Activated gamma-delta T cell treated with Interleukin-2 at 50 U/mL for 16 hours (primary cell): Measurements from ENCODE around the gene CCL4L2.
"Not testable (repeated sequence)": the region's sequence is repeated elsewhere in the genome, so short reads cannot be mapped to it uniquely, and the experiment has no call there.

Experiments
- DNase-seq: peaks from one replicate; pipeline ENCODE4 v3.0.0-alpha.2; 2020

The CCL4L2 gene

DNA sequence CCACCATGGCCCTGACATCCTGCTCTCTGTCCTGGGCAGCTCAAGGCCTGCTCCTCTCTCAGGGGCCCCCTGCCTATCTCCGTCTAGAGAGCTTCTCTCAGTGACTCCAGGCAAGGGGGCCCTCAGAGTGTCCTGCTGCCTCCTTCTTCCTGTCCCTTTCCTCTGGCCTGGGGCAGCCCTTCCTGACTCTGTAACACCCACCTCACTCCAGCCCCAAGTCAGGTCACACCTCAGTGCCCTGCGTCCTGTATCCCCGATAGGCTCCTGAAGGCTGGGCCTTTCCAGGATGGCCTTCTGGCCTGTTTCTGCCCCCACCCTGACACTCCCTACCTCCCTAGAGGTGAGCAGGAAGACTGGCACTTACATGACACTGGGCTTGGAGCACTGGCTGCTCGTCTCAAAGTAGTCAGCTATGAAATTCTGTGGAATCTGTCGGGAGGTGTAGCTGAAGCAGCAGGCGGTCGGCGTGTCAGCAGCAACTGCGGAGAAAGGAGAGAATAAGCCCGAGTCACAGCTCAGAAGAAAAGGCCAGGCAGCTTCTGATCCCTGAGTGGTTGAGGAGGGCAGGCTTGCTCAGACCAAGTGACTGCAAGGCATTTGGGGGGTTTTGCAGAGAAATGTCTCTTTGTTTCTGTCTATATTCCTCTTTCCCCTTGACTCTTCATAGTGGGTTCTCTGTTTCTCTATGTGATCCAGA is 15.3 kb upstream of the CCL4L2 start:
- DNase-seq: no peak

DNA sequence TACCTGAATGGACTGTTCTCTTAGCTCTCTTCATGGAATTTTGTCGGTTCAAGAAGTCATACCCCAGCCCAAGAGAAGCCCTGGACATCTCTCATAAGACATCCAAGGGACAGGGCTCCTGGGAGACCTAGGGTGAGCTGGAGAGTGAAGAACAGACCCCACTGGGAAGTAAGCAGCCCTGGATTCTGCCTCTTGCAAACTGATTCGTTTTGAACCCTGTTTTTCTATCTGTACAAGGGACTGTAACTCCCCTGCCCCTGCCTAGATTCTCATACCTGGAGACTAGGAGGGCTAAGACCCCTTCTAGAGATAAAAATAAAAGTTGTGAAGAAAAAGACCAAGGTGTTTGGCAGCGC is 14.8 kb upstream of the CCL4L2 start:
- DNase-seq: no peak

DNA sequence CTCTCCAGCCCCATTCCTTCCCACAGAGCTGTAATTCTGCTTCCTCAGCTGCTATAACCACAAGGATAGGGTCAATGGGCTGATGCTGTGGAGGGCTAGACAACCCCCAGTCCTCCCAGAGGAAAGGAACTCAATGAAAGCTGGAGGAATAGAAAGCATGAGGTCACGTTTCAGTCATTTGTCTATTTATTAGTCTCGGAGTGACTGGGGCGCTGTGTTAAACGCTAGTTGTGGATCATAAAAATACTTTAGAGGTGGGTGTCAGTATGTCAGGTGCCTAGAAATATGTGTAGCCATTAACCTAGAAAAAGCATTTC is 13.5 kb upstream of the CCL4L2 start:
- DNase-seq: no peak

DNA sequence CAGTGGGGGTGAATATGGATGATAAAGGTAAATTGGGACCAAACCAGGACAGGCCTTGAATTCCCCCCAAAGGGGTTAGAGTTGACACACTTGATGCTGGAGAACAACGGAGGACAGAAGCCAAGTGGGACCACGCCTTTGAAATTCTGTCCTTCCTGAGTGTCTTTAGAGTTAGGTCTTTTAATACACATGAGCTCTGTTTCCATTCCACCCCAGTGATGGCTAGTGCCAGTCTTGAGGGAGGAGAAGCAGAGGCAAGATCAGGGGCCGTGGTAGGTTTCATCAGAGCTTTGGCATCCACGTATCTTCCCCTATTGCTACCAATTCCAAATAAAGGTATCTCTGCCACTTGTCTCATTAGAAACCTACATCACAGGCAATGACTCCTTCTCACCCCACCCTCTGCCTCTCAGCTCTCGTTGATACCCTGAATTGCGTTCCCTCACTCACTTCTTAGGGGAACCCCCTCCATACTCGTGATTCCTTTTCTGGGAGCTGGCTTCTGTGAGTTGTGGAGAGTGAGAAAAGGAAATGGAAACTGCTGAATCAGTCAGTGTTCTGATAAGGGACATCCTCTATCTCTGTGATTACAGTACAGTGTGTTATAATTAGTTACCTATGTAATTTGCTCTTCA is 11.9 kb upstream of the CCL4L2 start:
- DNase-seq: no peak

DNA sequence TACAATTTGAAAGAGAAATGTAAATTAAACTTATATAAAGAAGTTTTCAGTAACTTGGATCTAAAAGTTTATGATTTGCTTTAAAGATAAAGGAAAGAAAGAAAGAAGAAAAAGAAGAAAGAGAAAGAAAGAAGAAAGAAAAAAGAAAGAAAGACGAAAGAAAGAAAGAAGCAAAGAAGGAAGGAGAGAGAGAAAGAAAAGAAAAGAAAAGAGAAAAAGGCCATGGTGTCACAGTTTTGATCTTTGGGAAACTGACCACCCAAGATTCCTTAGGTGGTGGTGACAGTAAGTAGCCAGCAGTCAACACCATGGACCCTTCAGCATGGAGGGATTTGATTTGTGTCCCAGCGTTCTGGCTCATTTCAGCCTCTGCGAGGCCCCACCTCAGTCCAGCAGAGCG is 9.8 kb upstream of the CCL4L2 start:
- not testable (repeated sequence) for DNase-seq

DNA sequence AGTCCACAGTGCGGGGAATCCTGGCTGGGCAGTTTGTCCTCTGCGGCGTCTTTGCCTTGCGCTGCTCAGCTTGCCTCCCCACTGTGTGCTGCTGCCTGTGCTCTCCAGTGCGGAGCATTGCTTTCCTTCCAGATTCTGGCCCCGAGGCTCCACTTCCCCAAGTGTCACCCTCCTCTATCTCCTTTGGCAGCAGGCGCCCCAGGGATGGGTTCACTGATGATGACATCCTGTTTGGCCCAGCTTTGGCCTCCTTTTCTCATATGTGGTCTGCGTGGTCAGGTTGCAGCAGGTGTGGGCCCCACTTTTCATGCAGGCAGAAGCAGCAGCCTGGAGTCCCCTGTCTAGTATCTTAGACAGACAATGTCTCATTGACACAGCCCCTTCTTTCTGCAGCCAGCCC is 9.4 kb upstream of the CCL4L2 start:
- not testable (repeated sequence) for DNase-seq

DNA sequence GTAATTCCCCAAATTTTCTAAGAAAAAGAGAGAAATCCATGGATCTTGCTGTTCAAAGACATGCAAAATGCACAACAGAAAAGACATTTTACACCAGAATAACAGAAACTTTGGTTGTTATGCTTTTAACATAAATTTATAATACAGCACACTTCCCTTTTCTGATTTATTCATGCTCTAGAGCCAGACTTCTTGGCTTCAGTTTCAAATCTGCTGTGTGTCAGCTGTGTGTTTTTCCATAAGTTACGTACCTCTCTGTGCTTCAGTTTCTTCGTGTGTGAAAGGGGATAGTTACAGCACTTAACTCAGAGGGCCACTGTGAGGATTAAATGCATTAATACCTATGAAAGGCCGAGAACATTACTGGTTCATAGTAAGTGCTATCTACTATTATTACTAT is 7.5 kb upstream of the CCL4L2 start:
- no peak for DNase-seq

DNA sequence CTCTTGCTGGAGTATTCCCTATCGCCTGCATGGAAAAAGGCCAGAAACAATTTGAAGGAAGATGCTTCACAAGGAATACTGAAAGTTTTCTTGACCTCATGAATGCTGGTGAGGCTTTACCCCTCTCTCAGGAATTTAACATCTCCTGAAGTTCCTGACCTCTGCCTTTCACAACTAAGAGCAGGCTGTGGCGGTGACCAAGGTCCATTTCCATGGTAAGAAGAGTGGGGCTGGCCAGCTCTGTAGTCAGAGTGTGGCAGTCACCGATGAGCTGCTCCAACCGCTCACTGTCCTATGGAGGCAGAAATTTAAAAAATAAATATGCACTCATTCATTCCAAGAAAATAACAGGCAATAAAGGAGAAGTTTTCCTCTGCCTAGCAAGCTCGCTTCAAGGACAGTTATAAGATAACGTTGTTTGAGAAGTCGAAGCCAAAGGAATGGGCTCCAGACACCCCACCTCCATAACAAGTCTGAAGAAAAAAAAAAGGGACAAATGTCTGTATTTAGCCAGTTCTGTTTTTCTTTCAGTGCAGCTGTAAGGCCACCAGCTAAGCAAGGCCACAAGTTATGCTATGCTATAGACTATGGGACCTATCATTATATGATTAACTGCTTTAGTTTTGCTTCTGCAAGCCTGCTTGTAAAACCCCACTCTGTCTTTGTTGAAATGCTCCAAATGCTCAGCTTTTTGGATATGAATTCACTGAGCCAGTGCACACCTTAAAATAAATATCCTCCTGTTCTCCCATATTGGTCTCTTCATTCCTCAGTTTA is 6.0 kb upstream of the CCL4L2 start:
- no peak for DNase-seq

DNA sequence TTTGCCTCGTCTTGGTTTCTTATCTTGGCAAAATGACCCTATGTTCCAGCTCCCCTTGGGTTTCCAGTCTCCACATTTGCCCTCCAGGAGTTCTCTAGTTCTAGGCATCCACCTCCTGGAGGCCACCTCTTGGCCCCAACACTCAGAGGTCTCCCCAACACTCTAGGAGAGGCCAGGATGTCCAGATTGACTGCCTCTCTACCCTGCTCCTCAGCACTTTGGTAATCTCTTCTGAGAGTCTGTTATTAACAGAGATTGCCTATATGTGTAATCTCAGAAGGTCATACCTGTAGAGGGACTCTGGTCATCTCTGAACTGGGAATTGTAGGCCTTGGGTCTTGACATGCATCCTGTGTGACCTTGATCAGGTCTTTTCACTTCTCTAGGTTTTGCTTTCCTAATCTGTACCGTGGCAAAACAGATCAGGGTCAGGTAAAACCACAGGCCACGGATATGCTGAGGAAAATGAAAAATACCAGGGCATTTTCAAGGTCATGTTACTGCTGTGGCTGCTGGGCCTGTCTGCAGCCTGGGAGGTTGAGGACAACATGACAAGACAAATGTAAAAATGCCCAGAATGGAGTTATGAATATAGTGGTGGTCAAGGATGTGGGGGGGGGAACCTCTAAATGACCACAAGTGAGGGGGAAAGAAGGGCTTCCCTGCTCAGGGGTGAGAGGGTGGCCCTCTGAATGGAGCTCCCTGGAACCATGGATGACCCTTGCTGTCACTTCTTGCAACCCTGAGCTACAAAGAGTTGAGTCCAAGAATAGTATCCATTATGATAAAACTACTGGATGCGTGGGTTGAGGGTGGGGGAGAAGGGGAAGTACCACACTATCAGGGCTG is 5.0 kb upstream of the CCL4L2 start:
- no peak for DNase-seq

DNA sequence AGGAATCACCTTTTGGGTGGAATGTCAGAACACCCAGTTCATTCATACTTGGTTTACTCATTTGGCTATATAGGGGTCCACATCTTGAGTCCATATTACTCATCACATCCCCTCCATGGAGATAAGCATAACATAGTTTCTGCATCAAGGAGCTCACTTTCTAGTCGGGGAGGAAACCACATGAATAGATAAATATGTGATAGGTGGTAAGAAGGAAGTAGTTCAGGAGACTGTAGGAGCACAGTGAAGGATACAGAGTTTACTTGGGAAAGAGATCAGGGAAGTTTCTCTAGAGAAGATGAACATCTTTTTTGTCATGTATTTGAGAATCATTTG is 4.4 kb upstream of the CCL4L2 start:
- not testable (repeated sequence) for DNase-seq

DNA sequence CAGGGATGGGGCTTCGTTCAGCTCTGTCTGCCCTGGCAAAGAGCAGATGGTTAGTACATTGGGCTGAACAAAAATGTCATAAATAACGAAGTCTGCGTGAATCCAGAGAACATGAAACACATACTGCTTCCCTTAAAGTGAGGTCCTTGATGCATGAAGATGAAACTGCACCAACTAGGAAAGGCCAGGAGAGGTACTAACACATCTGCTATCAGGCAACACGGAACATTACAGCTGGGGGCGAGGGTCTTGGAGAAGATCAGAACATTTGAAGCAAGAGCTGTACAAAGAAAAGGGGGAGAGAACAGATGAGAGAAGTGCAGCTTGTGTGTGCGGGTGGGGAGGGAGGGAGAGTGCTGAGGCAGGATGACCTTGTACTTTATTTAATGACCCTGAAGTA is 3.5 kb upstream of the CCL4L2 start:
- DNase-seq: not testable (repeated sequence)

DNA sequence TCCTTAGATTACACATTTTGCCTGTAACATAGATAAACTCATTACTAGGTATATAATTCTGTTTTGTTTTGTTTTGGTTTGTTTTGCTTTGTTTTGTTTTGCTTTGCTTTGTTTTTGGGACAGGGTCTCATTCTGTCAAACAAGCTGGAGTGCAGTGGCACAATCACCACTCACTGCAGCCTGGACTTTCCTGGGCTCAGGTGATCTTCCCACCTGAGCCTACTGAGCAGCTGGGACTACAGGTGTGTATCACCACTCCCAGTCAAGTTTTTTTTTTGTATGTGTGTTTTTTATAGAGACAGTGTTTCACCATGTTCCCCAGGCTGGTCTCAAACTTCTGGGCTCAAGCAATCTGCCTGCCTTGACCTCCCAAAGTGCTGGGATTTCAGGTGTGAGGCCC is 1.3 kb upstream of the CCL4L2 start:
- no peak for DNase-seq

DNA sequence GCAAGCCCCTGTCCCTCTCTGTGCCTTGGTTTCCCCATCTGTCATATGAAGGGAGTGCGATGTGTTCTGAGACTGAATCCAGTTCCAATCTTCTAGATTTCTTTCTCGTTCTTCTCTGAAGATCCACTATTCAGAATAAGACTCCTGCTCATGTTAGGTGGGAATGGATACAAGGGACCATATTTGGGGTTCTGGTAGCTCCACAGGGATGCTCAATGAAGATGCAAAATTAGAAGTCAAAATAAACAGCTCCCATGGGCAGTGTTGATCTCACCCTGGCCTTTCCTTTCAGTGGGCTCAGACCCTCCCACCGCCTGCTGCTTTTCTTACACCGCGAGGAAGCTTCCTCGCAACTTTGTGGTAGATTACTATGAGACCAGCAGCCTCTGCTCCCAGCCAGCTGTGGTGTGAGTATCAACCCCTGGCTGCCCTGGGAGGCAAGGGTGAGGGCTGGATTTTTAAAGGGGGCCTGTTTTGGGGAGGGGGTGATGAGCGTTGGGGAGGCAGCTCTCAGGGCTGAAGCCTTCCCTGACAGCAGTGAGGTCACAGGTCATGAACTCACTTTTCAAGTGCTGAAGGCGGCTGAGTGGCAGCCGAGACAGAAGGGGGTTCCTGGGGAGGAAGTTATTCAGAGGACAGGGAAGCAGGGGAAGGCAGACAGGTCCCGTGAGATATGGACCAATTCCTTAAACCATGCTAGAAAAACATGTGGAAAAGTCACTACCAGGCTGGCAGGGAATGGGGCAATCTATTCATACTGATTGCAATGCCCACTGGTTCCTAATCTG is 815 bp downstream of the CCL4L2 start:
- not testable (repeated sequence) for DNase-seq

DNA sequence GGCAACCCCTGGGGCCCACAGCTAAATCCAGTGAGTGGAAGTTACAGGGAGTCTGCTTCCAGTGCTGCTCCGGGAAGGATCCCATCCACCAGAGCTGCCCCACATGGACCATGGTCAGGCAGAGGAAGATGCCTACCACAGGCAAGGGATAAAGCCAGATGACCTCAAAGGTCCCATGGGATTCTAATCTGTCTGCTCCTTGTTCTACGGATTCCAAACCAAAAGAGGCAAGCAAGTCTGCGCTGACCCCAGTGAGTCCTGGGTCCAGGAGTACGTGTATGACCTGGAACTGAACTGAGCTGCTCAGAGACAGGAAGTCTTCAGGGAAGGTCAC is 1.4 kb downstream of the CCL4L2 start:
- DNase-seq: no peak

DNA sequence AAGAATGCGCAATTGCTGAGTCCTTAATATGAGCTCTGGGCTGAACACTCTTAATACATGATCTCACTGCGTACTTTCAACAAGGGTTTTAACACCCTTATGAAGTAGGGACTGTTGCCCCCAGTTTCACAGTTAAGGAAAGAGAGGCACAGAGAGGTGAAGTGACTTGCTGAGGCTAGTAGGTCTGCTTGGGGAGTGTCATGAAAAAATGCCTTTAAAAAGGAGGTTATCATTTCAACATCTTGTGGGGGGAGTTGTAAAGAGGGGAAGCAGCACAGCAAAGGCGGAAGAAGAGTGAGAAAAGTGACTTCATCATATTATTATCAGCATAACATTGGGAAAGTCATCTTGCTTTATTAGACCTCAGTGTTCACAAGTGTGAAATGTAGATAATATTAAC is 2.1 kb downstream of the CCL4L2 start:
- no peak for DNase-seq

DNA sequence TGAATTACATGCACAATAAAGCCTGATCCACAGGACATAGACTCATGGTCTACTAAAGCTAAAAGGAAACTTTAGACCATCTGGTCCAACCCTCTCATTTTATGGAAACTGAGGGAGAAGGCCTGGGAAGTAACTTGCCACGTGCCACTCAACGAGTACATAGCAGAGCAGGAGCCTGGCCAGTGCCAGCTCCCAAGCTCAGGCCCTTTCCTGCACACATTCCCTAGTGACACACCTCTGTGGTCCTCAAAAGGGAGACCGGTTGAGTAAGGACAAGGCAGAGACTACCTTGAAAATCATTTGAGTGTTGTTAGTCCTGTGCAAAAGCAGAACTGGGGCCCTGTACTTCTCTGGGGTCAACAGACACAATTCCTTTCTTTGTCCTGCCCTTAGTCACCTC is 2.8 kb downstream of the CCL4L2 start:
- no peak for DNase-seq

DNA sequence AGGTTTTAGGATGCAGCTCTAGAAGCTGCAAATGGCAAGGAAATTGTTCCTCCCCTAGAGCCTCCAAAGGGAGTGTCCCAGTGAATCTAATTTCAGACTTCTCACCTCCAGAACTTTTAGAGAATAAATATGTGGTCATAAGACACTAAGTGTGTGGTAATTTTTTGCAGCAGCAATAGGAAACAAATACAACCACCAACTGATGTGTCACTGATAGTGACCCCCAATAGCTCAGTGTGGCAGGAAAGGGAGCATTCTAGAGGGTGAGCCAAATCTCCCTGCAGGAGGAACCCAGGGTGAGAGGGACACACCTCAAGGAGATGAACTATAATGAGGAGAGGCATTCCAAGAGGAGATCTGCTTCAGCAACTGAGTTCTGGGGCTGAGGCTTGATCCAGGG is 4.1 kb downstream of the CCL4L2 start:
- no peak for DNase-seq

DNA sequence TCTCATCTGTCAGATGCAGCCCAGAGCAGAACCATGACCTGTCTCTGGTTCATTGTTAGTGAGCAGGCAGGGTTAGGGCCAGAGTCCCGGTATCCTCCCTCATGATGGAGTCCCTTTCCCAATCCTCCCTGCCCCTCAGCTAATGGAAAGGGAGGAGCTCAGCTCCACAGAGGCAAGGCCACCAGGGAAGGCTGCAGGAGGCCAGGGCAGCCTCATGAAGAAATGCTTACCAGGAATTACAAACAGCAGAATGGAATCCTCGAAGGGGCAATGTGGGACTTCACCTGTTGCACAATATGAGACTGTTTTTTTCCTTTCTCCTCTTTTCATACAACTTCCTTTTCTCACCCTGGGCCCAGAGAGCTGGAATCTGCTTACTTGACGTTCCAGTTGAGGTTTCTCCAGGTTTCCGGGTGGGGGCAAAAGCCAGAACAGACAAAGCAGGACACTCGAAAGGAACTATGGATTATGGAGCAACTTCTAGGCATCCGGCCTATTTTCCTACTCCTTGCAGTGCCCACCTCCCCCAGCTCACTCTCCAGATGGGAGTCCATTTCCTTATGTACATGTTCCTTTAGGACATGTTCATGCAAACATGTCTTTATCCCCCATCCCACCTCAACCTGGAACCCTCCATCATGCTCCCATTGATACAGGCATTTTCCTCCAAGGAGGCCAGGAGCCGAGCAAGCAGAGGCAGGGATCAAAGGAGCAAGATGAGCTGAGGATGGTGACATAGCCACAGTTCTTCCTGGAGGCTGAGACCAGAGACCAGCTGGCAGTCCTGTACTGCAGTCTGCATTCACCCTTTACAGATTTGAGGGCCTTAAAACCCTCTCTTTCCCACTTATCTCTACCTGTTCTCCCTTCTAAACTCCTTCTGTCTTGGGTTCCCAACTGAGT is 4.8 kb downstream of the CCL4L2 start:
- not testable (repeated sequence) for DNase-seq

DNA sequence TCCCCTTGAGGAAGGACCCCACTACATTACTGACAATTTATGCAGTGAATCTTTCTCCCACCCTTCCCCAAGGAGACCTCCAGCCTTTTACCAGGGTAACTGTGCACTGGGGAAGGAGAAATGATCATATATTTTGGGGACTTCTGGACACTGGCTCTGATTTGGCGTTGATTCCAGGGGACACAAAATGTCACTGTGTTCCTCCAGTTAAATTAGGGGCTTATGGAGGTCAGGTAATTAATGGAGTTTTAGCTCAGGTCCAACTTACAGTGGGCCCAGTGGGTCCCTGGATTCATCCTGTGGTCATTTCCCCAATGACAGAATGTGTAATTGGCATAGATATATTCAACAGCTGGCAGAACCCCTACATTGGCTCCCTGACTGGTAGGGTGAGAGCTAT is 8.7 kb downstream of the CCL4L2 start:
- DNase-seq: not testable (repeated sequence)

DNA sequence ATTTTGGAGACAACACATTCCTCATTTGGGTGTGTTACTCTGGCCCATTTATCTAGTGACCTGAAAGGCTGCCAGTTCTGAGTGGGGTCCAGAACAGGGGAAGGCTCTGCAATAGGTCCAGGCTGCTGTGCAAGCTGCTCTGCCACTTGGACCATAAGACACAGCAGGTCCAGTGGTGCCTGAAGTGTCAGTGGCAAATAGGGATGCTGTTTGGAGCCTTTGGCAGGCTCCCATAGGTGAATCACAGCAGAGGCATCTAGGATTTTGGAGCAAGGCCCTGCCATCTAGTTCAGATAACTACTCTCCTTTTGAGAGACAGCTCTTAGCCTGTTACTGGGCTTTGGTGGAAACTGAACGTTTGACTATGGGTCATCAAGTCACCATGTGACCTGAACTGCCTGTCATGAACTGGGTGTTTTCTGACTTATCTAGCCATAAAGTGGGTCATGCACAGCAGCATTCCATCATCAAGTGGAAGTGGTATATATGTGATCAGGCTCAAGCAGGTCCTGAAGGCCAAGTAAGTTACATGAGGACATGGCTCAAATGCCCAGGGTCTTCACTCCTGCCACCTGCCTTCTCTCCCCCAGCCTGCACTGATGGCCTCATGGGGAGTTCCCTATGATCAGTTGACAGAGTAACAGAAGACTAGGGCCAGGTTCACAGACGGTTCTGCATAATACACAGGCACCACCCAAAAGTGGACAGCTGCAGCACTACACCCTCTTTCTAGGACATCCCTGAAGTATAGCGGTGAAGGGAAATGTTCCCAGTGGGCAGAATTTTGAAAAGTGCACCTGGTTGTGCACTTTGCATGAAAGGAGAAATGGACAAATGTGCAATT is 10.1 kb downstream of the CCL4L2 start:
- DNase-seq: not testable (repeated sequence)

DNA sequence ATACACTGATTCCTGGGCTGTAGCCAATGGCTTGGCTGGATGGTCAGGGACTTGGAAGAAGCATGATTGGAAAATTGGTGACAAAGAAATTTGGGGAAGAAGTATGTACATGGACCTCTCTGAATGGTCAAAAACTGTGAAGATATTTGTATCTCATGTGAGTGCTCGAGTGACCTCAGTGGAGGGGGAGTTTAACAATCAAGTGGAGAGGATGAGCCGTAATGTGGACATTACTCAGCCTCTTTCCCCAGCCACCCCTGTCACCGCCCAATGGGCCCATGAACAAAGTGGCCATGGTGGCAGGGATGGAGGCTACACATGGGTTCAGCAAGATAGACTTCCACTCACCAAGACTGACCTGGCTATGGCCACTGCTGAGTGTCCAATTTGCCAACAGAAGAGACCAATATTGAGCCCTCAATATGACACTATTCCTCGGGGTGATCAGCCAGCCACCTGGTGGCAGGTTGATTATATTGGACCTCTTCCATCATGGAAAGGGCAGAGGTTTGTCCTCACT is 10.8 kb downstream of the CCL4L2 start:
- not testable (repeated sequence) for DNase-seq
